ENCODE results near the gene YTHDC2.
"Not testable (repeated sequence)": the region's sequence is repeated elsewhere in the genome, so short reads cannot be mapped to it uniquely, and the experiment has no call there.

The YTHDC2 gene

GRCh38 chr5:113520899-113521298 is 7.4 kb downstream of the YTHDC2 start:
- no peak for DNase-seq

- no peak for DNase-seq
Observed at GRCh38 chr5:113523168-113523567, 9.7 kb downstream of the YTHDC2 start.

- peak; percentile 26 for DNase-seq
Observed at GRCh38 chr5:113524927-113525326, 11.4 kb downstream of the YTHDC2 start.

GRCh38 chr5:113526421-113526820 is 12.9 kb downstream of the YTHDC2 start:
- DNase-seq, result no peak

- DNase-seq, result no peak
Observed at GRCh38 chr5:113527746-113528145, 14.3 kb downstream of the YTHDC2 start.

- DNase-seq, result no peak
Observed at GRCh38 chr5:113531481-113532159, 18.1 kb downstream of the YTHDC2 start.

- no peak for DNase-seq
Observed at GRCh38 chr5:113538313-113538712, 24.8 kb downstream of the YTHDC2 start.

GRCh38 chr5:113546703-113547183 is 33.2 kb downstream of the YTHDC2 start:
- no peak for DNase-seq

- DNase-seq, result no peak
Observed at GRCh38 chr5:113548396-113548795, 34.9 kb downstream of the YTHDC2 start.

GRCh38 chr5:113552137-113552536 is 38.6 kb downstream of the YTHDC2 start:
- no peak for DNase-seq

- no peak for DNase-seq
Observed at GRCh38 chr5:113552620-113553019, 39.1 kb downstream of the YTHDC2 start.

GRCh38 chr5:113562828-113563400 is 49.4 kb downstream of the YTHDC2 start:
- no peak for DNase-seq

GRCh38 chr5:113569396-113569795 is 55.9 kb downstream of the YTHDC2 start:
- DNase-seq, result no peak

GRCh38 chr5:113572716-113573115 is 59.2 kb downstream of the YTHDC2 start:
- DNase-seq, result no peak

GRCh38 chr5:113574417-113574816 is 60.9 kb downstream of the YTHDC2 start:
- DNase-seq, result no peak

GRCh38 chr5:113575074-113575473 is 61.6 kb downstream of the YTHDC2 start:
- DNase-seq, result no peak

GRCh38 chr5:113578091-113578490 is 64.6 kb downstream of the YTHDC2 start:
- no peak for DNase-seq

- no peak for DNase-seq
Observed at GRCh38 chr5:113581388-113581787, 67.9 kb downstream of the YTHDC2 start.

- no peak for DNase-seq
Observed at GRCh38 chr5:113598150-113598549, 84.7 kb downstream of the YTHDC2 start.

GRCh38 chr5:113598926-113599325 is 85.4 kb downstream of the YTHDC2 start:
- DNase-seq, result no peak

- DNase-seq, result no peak
Observed at GRCh38 chr5:113600255-113600905, 86.9 kb downstream of the YTHDC2 start.

GRCh38 chr5:113601423-113601822 is 87.9 kb downstream of the YTHDC2 start:
- no peak for DNase-seq

- DNase-seq, result not testable (repeated sequence)
Observed at GRCh38 chr5:113603246-113603645, 89.8 kb downstream of the YTHDC2 start.

All from CD4-positive, alpha-beta T cell treated with Interleukin-21 for 1 hour (primary cell).